Esophagus squamous epithelium (tissue), 4 donors: Measurements from ENCODE around the gene NMRAL1.

Experiments
- CTCF ChIP-seq, 6 experiments: fragments of 450-650 bp in 4 of 6; fragments of 200-600 bp in 2 of 6; sonication (generic) in 2 of 6; IDR thresholded peaks; one replicate each; pipeline ENCODE4 v1.5.1; 2016 to 2019; ENCODE audit warnings: antibody characterized with exemption in 6 of 6, mild to moderate bottlenecking in 4 of 6, moderate library complexity in 4 of 6
- POLR2A ChIP-seq, 4 donors: fragments of 450-650 bp; IDR thresholded peaks; one replicate each; pipeline ENCODE4 v1.6.1; 2017; ENCODE audit warnings: antibody characterized with exemption in 4 of 4, mild to moderate bottlenecking in 4 of 4, moderate library complexity in 3 of 4

- TF ChIP-seq CTCF (IDR thresholded peaks at IDR 0.05) = no peak
- TF ChIP-seq POLR2A (IDR thresholded peaks at IDR 0.05) = no peak
Measured at GRCh38 chr16:4481526-4481925, 7.1 kb upstream of the NMRAL1 start.
